Urothelium cell line (cell line): ENCODE results near the gene CRKL.
"Not testable (repeated sequence)": the region's sequence is repeated elsewhere in the genome, so short reads cannot be mapped to it uniquely, and the experiment has no call there.

Experiments used
- DNase-seq: peaks from one replicate; pipeline ENCODE4 v3.0.0; 2011; ENCODE audit warnings: low spot score, mixed read lengths
- FAIRE-seq: peaks from 2 replicates; lab custom pipeline; 2011; peaks lifted over from hg19 to GRCh38; lab: Jason Lieb, UNC

Gene CRKL

GRCh38 chr22:20899827-20900423 lies 17.3 kb upstream of the CRKL start:
- FAIRE-seq (peak; percentile 13), DNase-seq (no peak)

GRCh38 chr22:20901093-20902033 lies 15.8 kb upstream of the CRKL start:
- not testable (repeated sequence) for FAIRE-seq, DNase-seq

- no peak for DNase-seq
- FAIRE-seq: no peak
Measured at GRCh38 chr22:20903093-20903492, 14.1 kb upstream of the CRKL start.

DNA sequence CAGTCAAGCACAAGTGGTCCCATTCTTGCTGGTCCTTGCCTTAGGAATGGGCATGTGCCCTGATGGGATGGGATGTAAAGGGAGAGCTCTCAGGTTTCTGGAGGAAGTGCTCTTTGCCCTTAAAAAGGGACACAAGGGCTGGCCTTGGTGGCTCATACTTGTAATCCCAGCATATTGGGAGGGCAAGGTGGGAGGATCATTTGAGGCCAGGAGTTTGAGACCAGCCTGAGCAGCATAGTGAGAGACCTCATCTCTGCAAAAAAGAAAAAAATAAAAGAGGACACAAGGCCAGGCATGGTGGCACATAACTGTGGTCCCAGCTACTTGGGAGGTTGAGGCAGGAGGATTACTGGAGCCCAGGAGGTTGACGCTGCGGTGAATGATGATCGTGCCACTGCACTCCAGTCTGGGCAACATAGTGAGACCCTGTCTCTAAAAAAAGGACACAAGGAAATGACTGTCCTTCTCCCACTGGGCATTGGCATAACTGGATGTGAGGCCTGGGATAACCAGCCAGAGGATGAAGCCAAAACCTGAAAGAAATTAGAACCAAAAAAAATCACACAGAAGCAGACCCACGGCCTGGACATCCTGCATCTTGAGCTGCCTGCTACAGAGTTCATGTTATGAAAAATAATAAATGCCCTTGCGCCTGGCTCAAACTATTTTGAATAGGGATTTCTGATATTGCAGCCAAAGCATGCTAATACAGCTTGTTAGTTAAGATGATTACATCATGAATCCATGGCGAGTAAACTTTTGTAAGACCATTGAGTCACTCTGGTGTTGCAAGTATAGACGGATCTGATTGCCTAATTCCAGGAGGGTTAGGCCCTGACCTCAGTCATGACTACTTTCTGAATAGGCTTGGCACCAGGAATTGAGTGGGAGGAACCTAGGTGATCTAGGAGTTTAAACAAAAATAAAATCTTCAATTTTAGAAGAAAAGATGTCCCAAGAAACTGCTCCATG lies 12.9 kb upstream of the CRKL start:
- DNase-seq: peak; percentile 56
- peak; percentile 71 for FAIRE-seq

GRCh38 chr22:20904980-20905355 lies 12.2 kb upstream of the CRKL start:
- DNase-seq: no peak
- no peak for FAIRE-seq

DNA sequence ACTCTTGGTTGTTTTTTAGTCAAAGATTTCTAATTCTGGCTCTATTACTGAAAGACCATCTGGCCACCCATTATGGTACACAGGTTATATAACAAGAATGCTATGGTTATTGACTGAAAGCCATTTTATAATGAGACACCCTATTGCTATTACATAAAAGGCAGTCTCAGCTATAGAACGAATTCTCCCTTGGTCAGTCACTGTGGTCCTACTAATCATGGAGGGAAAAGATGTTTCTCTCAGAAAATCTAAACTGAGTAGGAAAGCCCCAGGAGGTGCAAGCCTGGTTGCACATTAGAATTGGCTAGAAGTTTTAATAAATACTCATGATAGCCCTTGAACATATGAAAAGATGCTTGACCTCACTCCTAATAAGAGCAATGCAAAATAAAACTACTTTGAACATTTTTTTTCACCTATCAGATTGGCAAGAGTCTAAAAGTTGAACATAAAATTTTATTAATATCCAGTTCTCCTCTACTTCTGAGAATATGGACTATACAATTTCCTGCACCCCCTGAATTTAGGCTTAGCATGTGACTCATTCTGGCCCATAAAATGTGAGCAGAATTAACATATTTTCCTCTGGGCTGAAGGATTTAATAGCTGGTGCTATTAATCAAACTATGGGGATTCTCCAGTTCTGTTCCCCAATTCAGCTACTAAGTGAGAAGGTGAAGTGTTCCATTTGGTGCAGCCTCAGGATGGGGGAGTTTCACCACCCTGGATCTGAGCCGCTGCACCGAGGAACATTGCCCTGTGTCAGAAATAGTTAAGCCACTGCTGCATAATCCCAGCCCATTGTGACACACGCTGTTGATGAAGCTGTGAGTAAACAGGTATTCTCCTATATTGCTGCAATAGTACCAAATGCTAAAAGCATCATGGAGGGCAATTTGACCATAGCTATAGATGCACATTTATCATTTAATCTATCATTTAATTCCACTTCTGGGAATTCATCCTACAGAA lies 11.5 kb upstream of the CRKL start:
- FAIRE-seq (peak; percentile 56), DNase-seq (no peak)

- FAIRE-seq (no peak), DNase-seq (no peak)
Measured at GRCh38 chr22:20906387-20906767, 10.8 kb upstream of the CRKL start.

GRCh38 chr22:20908717-20909116 lies 8.5 kb upstream of the CRKL start:
- FAIRE-seq, DNase-seq: not testable (repeated sequence)

DNA sequence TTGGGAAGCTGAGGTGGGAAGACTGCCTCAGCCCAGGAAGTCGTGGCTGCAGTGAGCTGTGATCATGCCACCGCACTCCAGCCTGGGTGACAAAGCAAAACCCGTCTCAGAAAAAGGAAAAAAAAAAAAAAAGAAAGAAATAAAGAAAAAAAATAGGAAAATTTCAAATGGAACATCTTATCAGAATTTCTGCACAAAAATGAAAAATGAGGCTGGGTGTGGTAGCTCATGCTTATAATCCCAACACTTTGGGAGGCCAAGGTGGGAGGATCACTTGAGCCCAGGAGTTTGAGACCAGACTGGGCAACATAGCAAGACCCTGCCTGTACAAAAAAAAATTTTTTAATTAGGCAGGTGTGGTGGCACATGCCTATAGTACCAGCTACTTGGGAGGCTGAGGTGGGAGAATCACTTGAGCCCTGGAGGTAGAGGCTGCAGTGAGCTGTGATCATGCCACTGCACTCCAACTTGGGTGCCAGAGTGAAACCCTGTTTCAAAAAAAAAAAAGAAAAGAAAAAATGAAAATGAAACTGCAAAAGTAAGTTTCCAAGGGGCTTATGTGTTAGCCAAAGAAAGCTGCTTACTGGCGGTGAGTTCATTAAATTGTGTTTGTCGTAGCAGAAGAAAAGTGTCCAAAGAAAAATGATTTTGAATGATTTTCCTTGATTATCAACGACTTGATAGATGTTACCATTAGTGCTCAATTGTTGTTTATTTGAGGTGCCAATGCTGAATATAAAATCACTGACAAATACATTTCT lies 7.5 kb upstream of the CRKL start:
- FAIRE-seq (no peak), DNase-seq (no peak)

DNA sequence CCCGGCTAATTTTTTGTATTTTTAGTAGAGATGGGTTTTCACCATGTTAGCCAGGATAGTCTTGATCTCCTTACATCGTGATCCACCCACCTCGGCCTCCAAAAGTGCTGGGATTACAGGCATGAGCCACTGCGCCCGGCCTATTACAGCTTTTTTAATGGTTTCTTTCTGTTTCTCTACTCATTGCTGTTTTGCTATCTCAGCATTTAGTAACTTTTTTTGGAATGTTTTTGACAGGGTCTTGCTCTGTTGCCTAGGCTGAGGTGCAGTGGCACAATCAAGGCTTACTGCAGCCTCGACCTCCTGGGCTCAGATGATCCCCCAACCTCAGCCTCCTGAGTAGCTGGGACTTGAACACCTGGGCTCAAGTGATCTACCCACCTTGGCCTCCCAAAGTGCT lies 4.7 kb upstream of the CRKL start:
- FAIRE-seq (no peak), DNase-seq (no peak)

- DNase-seq (peak; percentile 48), FAIRE-seq (no peak)
Measured at GRCh38 chr22:20918663-20919218, 1.5 kb downstream of the CRKL start.

DNA sequence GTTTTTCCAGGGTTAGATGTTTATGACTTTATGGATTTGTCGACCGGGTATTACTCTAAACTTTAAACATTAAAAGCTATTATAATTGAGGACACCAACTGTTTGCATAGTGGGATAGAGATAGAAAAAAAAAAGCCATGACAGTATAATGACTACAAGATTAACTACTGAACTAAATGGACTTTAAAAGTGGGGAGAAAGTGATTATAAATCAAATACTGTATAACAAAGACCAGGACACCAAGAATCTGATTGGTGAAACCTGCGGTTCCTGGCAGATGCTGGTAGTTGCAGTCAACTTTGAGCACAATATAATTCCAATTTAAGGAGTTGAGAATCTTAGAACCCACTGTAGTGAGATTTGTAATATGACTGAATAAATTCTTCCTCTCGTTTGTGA lies 2.5 kb downstream of the CRKL start:
- DNase-seq (no peak), FAIRE-seq (no peak)

- FAIRE-seq (no peak), DNase-seq (no peak)
Measured at GRCh38 chr22:20920881-20921203, 3.6 kb downstream of the CRKL start.

GRCh38 chr22:20922141-20922751 lies 5.0 kb downstream of the CRKL start:
- FAIRE-seq (no peak), DNase-seq (no peak)

- DNase-seq (no peak), FAIRE-seq (no peak)
Measured at GRCh38 chr22:20926243-20926642, 9.0 kb downstream of the CRKL start.

DNA sequence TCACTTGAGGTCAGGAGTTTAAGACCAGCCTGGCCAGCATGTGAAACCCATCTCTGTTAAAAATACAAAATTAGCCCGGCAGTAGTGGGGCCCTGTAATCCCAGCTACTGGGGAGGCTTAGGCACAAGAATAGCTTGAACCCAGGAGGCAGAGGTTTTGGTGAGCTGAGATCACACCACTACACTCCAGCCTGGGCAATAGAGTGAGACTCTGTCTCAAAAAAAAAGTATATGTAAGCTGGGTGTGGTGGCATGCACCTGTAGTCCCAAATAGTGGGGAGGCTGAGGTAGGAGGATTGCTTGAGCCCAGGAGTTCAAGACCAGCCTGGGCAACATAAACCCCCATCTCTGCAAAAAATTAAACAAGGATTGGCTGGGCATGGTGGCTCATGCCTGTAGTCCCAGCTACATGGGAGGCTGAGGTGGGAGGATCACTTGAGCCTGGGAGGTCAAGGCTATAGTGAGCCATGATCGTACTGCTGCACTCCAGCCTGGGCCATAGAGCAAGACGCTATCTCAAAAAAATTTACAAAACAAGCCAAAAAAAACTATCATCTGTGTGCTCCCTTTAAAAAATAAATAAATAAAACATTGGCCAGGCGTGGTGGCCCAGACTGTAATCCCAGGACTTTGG lies 10.8 kb downstream of the CRKL start:
- FAIRE-seq (no peak), DNase-seq (no peak)

DNA sequence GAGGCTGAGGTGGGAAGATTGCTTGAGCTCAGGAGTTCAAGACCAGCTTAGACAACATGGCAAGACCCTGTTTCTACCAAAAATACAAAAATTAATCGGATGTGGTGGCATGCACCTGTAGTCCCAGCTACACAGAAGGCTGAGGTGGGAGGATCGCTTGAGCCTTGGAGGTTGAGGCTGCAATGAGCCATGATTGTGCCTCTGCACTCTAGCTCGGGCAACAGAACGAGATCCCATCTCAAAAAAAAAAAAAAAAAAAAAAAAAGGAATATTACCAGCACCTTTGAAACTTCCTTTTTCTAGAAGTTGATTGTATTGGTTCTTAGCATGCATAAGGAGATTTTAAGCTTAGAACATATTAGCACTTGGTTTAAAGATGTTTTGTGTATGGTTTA lies 11.4 kb downstream of the CRKL start:
- DNase-seq (no peak), FAIRE-seq (no peak)

DNA sequence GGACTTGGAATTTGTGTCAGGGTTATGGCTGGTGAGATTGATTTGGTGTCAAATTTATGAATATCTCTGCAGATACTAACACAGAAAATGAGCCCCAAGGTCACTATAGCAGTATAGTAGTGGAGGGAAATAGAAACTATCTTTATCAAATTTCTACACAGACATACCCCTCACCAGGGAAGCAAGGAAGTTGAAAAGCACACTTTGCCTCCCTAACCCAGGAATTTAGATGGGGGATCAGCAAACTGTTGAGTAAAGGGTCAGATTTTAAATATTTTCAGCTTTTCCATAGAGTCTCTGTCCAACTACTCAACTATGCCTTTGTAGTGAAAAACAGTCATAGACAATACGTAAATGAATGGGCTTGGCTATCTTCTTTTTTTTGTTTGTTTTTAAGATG lies 12.8 kb downstream of the CRKL start:
- DNase-seq: no peak
- FAIRE-seq: no peak
